GM12873 (cell line): ENCODE results near the gene EXOSC7.

Experiments
- TF ChIP-seq, protein P1 (sequence below): IDR thresholded peaks from 2 replicates; pipeline ENCODE4 v1.5.1; 2012; ENCODE audit warnings: low read depth, mild to moderate bottlenecking, moderate library complexity, low read length, control low read depth; ENCODE audit not compliant: insufficient read depth; ENCODE audit errors: missing control alignments

The EXOSC7 gene

DNA sequence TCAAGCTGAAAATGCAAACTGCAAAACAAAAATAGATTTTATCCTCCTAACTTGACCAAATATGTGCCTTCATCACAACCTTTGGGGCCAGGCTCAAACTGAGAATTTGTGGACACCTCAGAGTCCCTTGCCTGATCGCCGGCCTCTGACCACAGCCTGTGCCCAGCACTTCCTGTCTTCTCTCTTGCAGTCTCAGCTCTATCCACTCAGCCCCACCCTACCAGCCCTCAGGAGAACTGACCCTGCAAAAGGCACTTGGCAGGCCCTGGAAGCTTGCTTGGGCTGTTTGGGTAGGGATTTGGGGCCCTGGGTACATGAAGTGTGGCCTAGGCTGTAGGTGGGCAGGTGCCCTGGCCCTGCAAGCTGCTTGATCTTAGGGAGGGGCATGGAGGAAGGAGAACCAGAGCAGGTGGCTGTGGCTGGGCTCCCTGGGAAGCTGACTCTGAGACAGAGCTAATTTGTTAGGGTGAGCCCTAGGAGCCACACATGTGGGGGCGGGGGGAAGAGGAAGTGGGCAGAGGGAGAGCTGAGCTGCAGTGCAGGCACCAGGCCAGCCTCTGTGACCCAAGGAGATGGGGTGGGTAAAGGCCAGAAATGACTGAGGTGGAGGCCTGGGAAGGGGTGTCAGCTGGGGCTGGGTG, 58.7 kb downstream of the EXOSC7 start:
- TF ChIP-seq, protein P1, sequence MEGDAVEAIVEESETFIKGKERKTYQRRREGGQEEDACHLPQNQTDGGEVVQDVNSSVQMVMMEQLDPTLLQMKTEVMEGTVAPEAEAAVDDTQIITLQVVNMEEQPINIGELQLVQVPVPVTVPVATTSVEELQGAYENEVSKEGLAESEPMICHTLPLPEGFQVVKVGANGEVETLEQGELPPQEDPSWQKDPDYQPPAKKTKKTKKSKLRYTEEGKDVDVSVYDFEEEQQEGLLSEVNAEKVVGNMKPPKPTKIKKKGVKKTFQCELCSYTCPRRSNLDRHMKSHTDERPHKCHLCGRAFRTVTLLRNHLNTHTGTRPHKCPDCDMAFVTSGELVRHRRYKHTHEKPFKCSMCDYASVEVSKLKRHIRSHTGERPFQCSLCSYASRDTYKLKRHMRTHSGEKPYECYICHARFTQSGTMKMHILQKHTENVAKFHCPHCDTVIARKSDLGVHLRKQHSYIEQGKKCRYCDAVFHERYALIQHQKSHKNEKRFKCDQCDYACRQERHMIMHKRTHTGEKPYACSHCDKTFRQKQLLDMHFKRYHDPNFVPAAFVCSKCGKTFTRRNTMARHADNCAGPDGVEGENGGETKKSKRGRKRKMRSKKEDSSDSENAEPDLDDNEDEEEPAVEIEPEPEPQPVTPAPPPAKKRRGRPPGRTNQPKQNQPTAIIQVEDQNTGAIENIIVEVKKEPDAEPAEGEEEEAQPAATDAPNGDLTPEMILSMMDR, result no peak

DNA sequence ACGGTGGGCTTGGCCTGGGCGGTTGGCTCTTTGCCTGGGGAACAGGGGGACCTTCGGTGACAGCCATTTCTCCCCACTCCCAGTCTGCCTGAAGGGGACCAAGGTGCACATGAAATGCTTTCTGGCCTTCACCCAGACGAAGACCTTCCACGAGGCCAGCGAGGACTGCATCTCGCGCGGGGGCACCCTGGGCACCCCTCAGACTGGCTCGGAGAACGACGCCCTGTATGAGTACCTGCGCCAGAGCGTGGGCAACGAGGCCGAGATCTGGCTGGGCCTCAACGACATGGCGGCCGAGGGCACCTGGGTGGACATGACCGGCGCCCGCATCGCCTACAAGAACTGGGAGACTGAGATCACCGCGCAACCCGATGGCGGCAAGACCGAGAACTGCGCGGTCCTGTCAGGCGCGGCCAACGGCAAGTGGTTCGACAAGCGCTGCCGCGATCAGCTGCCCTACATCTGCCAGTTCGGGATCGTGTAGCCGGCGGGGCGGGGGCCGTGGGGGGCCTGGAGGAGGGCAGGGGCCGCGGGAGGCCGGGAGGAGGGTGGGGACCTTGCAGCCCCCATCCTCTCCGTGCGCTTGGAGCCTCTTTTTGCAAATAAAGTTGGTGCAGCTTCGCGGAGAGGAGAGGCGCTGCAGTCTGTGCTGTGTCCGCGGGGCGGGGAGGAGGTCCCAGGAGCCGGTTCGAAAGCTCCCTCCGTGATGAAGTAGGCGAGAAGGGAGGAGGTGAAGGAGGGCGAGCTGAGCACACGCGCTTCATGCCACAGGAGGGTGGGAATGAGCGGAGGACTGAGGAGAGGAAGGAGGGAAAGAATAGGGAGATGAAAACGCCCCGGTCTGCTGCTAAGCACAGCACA, 59.6 kb downstream of the EXOSC7 start:
- TF ChIP-seq, protein P1, result no peak

DNA sequence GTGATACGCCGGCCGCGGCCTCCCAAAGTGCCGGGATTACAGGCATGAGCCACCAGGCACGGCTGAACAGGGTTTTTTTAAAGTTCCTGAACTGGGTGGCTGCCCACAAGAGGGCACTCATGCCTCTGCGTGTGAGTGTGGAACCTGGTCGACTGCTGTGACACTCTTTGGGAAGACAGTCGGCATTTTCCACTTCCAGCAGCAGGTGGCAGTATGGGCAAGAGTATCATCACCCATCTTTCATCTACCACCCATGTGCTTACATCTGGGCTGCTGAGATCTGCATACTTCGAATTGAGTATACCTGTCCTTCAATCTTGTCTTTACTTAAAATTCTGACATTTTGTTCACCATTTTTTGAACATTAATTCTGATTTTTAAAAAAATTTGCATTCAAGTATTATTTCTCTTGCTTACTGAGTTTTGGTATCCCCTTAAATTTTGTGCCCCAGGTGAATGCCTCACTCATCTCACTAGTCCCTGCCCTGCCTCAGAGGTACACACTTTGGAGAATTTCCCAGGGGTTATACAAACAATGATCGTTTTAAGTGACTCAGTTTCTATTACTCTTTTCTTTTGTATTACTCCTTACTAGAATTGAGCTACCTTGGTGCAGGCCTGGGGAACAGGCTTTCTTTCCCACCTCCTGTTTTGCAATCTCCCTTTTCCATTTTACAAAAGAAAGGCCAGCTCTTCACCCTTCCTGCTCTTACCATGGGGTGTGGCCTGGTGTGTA, 61.8 kb downstream of the EXOSC7 start:
- TF ChIP-seq, protein P1, result peak; percentile 96

- TF ChIP-seq, protein P1, result no peak
Observed at GRCh38 chr3:45041666-45042065, 65.6 kb downstream of the EXOSC7 start.

DNA sequence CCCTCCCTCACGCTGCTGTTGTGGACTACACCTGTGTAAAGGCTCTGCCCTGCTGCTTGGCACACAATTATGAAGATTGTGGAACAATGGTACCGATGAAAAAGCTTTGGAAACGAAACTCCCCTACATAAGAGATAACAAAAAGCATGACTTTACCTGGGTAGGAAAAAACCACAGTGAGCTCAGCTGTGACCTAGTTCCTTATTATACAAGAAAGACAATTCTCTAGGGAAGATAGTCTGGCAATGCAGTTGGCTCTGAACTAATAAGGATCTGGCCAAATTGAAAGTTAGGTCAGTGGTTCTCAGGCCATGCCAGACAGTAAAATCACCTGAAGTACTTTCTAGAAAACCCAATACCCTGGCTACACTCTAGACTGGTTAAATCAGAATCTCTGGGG, 66.1 kb downstream of the EXOSC7 start:
- TF ChIP-seq, protein P1, result no peak

DNA sequence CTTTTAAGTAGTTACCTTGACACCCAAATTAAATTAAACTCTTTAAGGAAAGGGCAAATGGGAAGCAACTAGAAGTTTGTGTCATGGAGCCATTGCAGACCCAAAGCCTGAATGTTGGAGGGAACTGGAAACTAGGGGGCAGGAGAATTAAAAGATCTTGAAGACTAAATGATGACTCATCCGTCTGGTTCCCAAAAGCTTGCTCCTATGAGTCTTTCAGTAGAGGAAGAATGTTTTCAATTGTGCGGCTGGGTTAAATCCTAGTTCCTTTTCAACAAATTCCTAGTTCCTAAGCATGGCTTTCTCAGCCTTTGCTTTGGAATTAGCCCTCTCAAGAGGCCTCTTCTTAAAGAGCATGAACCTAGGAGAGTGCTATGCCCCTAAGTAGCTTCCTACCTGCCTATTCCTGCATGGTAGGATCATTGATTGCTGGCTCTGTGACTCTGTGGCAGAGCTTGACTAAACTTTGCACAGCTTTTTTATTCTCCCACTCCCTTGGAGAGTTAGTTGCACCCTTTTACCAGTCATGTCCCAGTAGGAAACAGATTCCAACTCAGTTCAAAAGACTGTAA, 67.8 kb downstream of the EXOSC7 start:
- TF ChIP-seq, protein P1, result no peak

DNA sequence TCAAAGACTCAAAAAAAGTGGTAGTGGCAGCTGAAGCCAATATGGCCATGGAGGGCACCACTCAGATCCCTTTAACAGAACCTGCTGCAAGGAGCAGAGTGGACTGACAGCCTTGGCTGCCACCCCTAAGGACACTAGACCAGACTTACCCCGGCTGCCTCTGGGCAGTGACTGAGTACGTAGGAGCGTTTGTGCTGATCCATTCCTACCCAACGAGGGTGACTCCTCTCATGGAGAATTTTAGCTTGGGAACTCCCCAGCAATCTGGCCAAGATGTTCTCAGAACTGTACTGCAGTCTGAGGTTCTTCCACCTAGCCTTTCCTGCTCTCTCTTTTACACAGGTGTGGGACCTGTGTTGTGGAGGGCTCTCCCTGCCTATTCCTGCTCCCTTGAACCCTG, 72.2 kb downstream of the EXOSC7 start:
- TF ChIP-seq, protein P1, result no peak
